B cell (primary cell): Measurements from ENCODE around the gene AFDN.

ENCODE experiments used
- CTCF ChIP-seq: fragments of 200-600 bp; IDR thresholded peaks from one replicate; pipeline ENCODE4 v1.8.0; 2022; ENCODE audit warnings: antibody characterized with exemption, mild to moderate bottlenecking
- EZH2 ChIP-seq: IDR thresholded peaks from 2 replicates; pipeline ENCODE4 v1.6.1; 2012; ENCODE audit warnings: borderline replicate concordance, low read depth, mild to moderate bottlenecking, moderate library complexity, low read length; ENCODE audit not compliant: insufficient read depth, poor library complexity, severe bottlenecking

GRCh38 chr6:167995731-167996151, 169.0 kb downstream of the AFDN start:
- TF ChIP-seq CTCF (no peak), EZH2 (no peak)
